ENCODE data around the gene RHBDF2.

DNA sequence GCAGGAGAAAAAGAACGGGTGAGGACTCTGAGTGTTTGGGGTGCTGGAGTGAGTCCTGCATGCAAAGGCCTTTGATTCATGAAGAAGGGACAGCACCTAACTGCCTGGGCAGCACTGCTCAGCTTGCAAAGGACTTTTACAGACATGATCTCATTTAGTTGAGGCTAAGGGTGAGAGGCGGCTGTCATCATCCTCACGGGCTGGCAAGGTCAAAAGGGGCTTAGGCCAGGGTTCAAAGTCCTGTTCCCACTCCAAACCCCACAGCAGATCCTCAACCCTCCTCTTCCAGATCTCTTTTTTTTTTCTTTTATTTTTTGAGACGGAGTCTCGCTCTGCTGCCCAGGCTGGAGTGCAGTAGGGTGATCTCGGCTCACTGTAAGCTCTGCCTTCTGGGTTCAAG is 4.8 kb downstream of the RHBDF2 start:
- TF ChIP-seq POLR2A (IDR thresholded peaks at IDR 0.05): no peak
- TF ChIP-seq, protein P1, sequence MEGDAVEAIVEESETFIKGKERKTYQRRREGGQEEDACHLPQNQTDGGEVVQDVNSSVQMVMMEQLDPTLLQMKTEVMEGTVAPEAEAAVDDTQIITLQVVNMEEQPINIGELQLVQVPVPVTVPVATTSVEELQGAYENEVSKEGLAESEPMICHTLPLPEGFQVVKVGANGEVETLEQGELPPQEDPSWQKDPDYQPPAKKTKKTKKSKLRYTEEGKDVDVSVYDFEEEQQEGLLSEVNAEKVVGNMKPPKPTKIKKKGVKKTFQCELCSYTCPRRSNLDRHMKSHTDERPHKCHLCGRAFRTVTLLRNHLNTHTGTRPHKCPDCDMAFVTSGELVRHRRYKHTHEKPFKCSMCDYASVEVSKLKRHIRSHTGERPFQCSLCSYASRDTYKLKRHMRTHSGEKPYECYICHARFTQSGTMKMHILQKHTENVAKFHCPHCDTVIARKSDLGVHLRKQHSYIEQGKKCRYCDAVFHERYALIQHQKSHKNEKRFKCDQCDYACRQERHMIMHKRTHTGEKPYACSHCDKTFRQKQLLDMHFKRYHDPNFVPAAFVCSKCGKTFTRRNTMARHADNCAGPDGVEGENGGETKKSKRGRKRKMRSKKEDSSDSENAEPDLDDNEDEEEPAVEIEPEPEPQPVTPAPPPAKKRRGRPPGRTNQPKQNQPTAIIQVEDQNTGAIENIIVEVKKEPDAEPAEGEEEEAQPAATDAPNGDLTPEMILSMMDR (IDR thresholded peaks at IDR 0.05): no peak
